HG02938 (cell line): Measurements from ENCODE around the gene HIGD1A.

Experiments used
- ATAC-seq: cut with Tn5 transposase; IDR thresholded peaks from one replicate; pipeline ENCODE4 v1.9.1; 2021; ENCODE audit warnings: mild to moderate bottlenecking, moderate library complexity; ENCODE audit not compliant: unreplicated experiment

The HIGD1A gene

DNA sequence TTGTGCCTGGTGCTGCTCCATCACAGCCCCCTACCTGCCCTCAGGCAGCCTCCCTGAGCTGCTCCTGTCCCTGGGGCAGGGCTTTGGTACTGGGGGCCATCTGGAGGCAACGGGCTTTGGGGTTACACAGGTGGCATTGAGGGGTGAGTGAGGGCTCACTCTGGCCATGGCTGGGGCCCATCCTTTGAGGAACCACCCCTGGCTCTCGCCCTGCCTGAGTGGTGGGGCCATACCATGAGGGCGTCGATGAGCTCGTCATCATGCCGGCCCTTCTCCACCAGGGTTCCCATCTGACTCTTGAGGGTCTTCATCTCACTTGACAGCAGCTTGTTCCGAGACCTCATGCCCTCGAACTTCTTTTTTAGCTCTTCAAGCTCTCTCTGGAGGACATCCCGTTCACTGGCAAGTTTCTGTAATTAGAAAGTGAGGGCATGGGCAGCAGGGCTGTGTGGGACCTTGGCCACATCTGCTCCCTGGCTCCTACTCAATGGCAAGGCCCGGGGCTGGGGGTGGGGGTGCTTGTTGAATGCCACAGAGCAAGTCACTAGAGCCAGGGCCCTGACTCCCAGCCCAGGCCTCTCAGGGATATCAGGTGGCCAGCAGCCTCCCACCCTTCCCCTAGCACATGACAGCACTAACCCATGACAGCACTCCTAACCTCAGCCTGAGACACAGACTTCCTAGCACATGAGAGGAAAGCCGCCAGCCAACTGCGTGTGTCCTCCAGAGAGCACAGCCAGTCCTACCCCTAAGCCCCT, 64.7 kb downstream of the HIGD1A start:
- no peak for ATAC-seq

GRCh38 chr3:42736531-42736930, 67.8 kb downstream of the HIGD1A start:
- no peak for ATAC-seq

GRCh38 chr3:42736081-42736480, 68.2 kb downstream of the HIGD1A start:
- ATAC-seq, result no peak

GRCh38 chr3:42735615-42736014, 68.7 kb downstream of the HIGD1A start:
- no peak for ATAC-seq

- no peak for ATAC-seq
Measured at GRCh38 chr3:42735019-42735418, 69.3 kb downstream of the HIGD1A start.

DNA sequence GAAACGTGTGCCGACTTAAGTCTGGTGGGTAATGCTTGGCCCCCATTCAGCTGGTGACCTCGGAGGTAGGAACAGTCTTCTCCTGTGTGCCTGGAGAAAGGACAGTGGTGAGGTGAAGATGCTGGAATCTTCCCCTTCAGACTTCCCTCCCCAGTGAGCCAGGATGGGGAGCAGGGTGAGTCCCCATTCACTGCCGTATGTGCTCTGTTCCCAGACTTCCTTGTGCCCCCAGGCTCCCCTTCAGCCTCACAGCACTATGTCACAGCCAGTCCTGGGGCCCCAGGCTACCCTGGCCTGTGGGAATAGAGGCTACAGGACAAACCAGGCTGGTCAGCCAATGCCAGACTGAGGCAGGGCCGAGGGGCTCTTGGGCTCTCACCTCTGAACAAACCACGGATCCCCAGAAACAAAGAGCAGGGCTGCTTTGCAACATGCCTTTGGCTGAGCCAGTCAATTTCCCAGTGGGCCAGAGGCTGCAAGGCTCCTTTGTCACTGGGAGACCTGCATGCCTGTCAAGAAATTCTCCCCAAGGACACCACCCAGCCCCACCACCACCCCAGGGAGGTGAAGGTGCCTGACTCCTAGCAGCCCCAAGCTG, 69.9 kb downstream of the HIGD1A start:
- ATAC-seq, result no peak

DNA sequence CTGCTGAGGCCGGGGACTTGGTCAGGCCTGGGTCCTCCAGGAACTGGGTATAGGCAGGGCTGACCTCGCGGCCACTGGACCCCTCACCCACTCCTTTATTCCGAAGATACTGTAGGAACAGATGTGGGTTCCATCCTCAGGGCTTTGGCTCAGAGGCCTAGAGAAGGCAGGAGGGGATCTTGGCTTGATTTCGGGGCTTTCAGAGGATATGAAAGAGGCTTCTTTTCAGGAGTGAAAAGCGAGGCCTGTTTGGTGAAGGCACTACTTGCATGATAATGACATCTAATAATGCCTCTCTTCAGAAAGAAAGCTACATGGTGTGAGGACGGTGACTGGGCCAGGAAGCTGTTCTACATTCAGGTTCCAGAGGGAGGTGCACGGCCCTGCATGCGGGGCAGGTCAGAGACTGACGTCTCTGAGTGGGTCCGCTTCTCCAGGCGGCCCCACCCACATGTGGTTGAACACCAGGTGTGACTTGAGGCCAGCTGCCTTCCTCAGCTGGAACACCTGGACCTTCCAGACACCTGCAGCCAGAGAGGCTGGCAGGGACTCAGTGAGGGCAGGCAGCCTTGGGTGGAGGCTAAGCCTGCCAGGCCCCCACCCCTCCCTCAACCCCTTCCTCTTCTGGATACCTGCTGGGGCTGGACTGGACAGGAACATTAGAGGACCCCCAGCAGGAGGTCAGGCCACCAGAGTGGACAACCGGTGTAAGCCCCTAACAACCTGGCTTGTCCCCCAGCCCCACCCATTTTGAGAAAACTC, 70.6 kb downstream of the HIGD1A start:
- ATAC-seq, result no peak
